Coronary artery (tissue), 2 donors: Measurements from ENCODE around the gene TAPT1.

Experiments
- DNase-seq: peaks from one replicate; pipeline ENCODE4 v3.0.0-alpha.2; 2017; ENCODE audit warnings: low spot score
- H3K27ac ChIP-seq, 2 donors: fragments of 200-600 bp; sonication (generic); one replicate each; pipeline ENCODE4 v1.5.1; 2016 to 2019
- H3K4me3 ChIP-seq: fragments of 200-600 bp; sonication (generic); 2 replicates; pipeline ENCODE4 v1.5.1; 2016; ENCODE audit warnings: mild to moderate bottlenecking, moderate library complexity
- CTCF ChIP-seq: fragments of 200-600 bp; sonication (generic); IDR thresholded peaks from one replicate; pipeline ENCODE4 v1.5.1; 2019; ENCODE audit warnings: antibody characterized with exemption

Gene TAPT1

GRCh38 chr4:16171831-16172230 is 54.4 kb downstream of the TAPT1 start:
- H3K27ac ChIP-seq: no peak overlapping the region
- no peak overlapping the region for H3K4me3 ChIP-seq
- no peak for DNase-seq
- TF ChIP-seq CTCF: no peak

GRCh38 chr4:16169490-16169889 is 56.8 kb downstream of the TAPT1 start:
- no peak for DNase-seq
- TF ChIP-seq CTCF: no peak
- Histone ChIP-seq H3K27ac (no peak overlapping the region), H3K4me3 (no peak overlapping the region)

DNA sequence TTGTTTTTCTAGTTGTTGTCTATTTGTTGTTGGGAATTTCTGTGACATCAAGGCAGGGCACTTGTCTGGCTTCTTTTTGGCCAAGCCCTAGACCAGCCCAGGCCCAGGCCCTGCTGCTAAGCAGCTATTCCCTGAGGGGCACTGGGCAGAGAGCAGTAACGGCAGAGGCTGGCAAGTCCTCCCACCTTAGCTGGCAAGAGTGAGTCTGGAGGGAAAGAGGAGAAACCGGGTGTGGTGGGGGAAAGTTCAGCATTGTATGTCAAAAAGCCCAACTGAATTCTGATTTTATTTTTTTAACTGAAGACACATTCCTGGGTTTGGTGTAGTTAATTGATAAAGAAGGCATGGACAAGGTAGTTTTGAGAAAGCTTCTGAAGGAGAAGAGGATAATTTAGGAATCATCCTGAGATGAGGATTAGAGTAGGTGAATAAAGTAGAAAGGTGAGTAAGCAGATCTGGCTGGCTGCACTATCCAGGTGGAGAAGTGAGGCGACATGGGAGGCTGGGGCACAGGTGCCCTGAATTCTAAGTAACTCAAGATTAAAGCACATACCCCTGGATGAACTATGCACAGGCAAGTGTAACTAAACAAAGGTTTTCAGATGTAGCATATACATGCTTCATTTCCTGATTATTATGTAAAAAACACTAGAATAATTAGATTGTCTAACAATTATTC is 57.4 kb downstream of the TAPT1 start:
- no peak overlapping the region for H3K27ac ChIP-seq
- DNase-seq: no peak
- no peak overlapping the region for H3K4me3 ChIP-seq
- no peak for TF ChIP-seq CTCF

GRCh38 chr4:16168144-16168543 is 58.1 kb downstream of the TAPT1 start:
- TF ChIP-seq CTCF: no peak
- DNase-seq: no peak
- Histone ChIP-seq H3K27ac (no peak overlapping the region), H3K4me3 (no peak overlapping the region)

GRCh38 chr4:16165931-16166330 is 60.3 kb downstream of the TAPT1 start:
- no peak for TF ChIP-seq CTCF
- Histone ChIP-seq H3K27ac (no peak overlapping the region), H3K4me3 (no peak overlapping the region)
- DNase-seq: no peak

DNA sequence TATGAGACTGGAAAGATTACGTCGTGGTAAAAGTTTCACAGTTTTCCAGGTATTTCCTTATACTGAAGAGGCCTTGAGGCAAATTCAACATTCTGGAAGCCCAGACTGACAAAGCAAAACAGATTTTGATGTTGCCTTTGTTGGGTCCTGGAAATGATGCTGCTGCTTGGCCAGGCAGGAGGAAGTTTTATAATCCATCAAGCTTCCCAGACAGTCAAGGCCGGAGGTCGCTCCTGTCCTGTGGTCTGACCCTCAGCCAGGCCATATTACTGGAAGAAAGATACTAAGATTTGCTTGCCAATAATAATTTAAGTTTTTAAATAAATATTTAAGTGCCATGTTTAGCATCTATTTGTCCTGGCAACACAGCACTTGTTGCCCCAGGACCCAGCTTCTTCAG is 63.4 kb downstream of the TAPT1 start:
- H3K4me3 ChIP-seq: no peak overlapping the region
- no peak overlapping the region for H3K27ac ChIP-seq
- no peak for DNase-seq
- no peak for TF ChIP-seq CTCF

DNA sequence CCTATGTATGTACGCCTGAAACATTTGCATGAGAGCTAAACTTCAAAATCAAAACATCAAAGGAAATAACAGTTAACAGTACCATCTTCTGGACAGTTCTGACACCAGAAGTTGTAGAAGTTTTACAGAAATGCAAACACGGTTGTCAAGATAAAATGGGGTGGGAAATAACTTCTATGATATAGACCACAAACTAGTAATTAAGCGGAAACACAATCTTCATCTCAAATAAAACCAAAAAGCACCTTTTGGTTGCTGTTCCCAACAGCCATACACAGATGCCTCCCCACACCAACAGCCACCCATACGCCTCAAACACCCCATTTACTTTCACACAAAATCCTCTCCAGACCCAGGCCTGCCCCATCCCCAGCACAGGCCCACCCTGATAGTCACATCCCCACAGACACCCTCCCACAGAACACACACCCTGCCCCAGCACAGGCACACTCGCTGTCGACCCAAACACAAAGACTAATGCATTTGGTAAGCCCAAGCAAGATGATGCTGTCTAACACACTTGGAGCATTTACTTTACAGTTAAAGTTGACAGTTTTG is 64.3 kb downstream of the TAPT1 start:
- H3K27ac ChIP-seq: no peak overlapping the region
- TF ChIP-seq CTCF: no peak
- no peak for DNase-seq
- no peak overlapping the region for H3K4me3 ChIP-seq
